CD4-positive, alpha-beta T cell (primary cell): ENCODE measurements around the gene MYO1D. TPM values are rescaled to one million over a fixed set of nuclear protein-coding genes. Genes with fewer than 3 reads are reported as not detected.

Source experiments
- ATAC-seq: fragments of 200-7000 bp; cut with Tn5 transposase; one replicate; pipeline ENCODE4 v1.10.0; 2022; ENCODE audit warnings: mild to moderate bottlenecking; ENCODE audit not compliant: poor library complexity
- CTCF ChIA-PET: fragments of 350-600 bp; sonication (Branson Sonifier 250); formaldehyde crosslinking; loops from one replicate; lab custom pipeline; 2021; ENCODE audit warnings: antibody characterized with exemption, inconsistent platforms; lab: Charles Lee
- POLR2A ChIA-PET: fragments of 350-600 bp; sonication (Branson Sonifier 250); formaldehyde crosslinking; loops from one replicate; lab custom pipeline; 2021; ENCODE audit warnings: antibody characterized with exemption, inconsistent platforms; lab: Charles Lee
- DNase-seq, 14 experiments: peaks; one replicate each; pipeline ENCODE4 v3.0.0-alpha.2; 2013 to 2020; ENCODE audit warnings: mixed read lengths in 2 of 14
- H3K27ac ChIP-seq, 2 donors: one replicate each; pipeline versions ENCODE4 v1.5.1 to v1.7.0; 2013; ENCODE audit warnings: low read length in 2 of 2, low read depth in 1 of 2, mild to moderate bottlenecking in 1 of 2
- H3K27me3 ChIP-seq, 2 experiments: 1 replicate in 1 of 2; 2 replicates in 1 of 2; pipeline versions ENCODE4 v1.6.1 to v1.7.0; 2013; ENCODE audit warnings: low read length in 2 of 2, control low read depth in 1 of 2, mild to moderate bottlenecking in 1 of 2, moderate library complexity in 1 of 2; ENCODE audit not compliant: insufficient read depth in 2 of 2, control insufficient read depth in 1 of 2
- H3K36me3 ChIP-seq: one replicate; pipeline ENCODE4 v1.6.1; 2013; ENCODE audit warnings: low read length, control low read depth; ENCODE audit not compliant: insufficient read depth
- H3K4me1 ChIP-seq: one replicate; pipeline ENCODE4 v1.6.1; 2013; ENCODE audit warnings: low read length, control low read depth; ENCODE audit not compliant: insufficient read depth
- H3K4me3 ChIP-seq: one replicate; pipeline ENCODE4 v1.5.1; 2013; ENCODE audit warnings: mild to moderate bottlenecking, low read length, moderate library complexity
- H3K9me3 ChIP-seq, 2 experiments: 1 replicate in 1 of 2; 2 replicates in 1 of 2; pipeline versions ENCODE4 v1.6.1 to v1.7.0; 2013; ENCODE audit warnings: low read length in 2 of 2, mild to moderate bottlenecking in 2 of 2, control low read depth in 1 of 2, moderate library complexity in 1 of 2; ENCODE audit not compliant: control insufficient read depth in 1 of 2, insufficient read depth in 1 of 2
- H3K27ac Mint-ChIP-seq: one replicate; pipeline ENCODE4 v1.8.0; 2020; ENCODE audit warnings: mixed read lengths
- H3K27me3 Mint-ChIP-seq: one replicate; pipeline ENCODE4 v1.8.0; 2021; ENCODE audit warnings: mixed read lengths
- H3K36me3 Mint-ChIP-seq: one replicate; pipeline ENCODE4 v1.8.0; 2021; ENCODE audit warnings: low read depth, mixed read lengths
- H3K4me1 Mint-ChIP-seq: one replicate; pipeline ENCODE4 v1.8.0; 2021; ENCODE audit warnings: low read depth, mixed read lengths
- H3K4me3 Mint-ChIP-seq: one replicate; pipeline ENCODE4 v1.8.0; 2020; ENCODE audit warnings: mild to moderate bottlenecking, mixed read lengths
- H3K9me3 Mint-ChIP-seq: one replicate; pipeline ENCODE4 v1.8.0; 2020; ENCODE audit warnings: mixed read lengths
- intact Hi-C, 2 experiments: fragments of 100-400 bp; cut with DNase I in 1 of 2; cut with micrococcal nuclease in 1 of 2; formaldehyde crosslinking; loops; one replicate each; pipeline versions ENCODE4 v1.15.1 to v1.9.0; 2023 to 2025; cut with DNase I, micrococcal nuclease
- total RNA-seq, 174 experiments: library from RNA in 2 of 174; stranded (reverse) in 2 of 174; gene quantifications; one replicate each; pipeline ENCODE4 v1.2.3 and lab custom pipeline; 2021 to 2026
- TF ChIP-seq, protein P1 (sequence below): fragments of 200-600 bp; IDR thresholded peaks from one replicate; pipeline ENCODE4 v1.8.0; 2022; ENCODE audit warnings: antibody characterized with exemption, mild to moderate bottlenecking

MYO1D gene
- total RNA-seq, 2 experiments from 2014 or later = 5.8 to 6.4 TPM

DNA sequence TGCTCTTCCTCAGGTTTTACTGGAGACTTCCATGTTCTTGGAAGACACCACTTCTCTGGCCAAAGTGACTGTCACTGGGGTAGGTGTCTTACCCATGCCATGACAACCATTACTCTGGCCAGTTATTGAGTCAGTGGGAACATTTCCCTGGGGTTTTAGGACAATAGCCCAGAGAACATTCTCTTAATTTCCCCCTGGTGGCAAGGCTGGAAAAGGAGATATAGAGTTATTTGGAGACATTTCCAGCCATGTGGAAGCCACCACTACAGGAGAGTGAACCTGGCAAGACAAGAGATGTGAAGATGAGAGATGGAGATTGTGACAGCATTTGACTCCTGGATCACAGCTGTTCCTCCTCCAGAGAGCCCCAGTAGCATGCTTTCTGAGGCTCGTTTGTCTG, 283.9 kb downstream of the MYO1D start:
- intact Hi-C loops = no loop called here
- no peaks in the 10 kb centered on the region for H3K27me3 ChIP-seq
- H3K4me1 ChIP-seq = no peaks in the 10 kb centered on the region
- ChIA-PET POLR2A (no interaction called here), CTCF (interaction anchor here (1.3 kb wide), 1 partner anchor 9 kb away, joined by 3 read pairs; no protein-coding TSS in a partner anchor)
- no peak overlapping the region for H3K4me3 ChIP-seq
- no peaks in the 10 kb centered on the region for H3K27me3 Mint-ChIP-seq
- ATAC-seq = no peak
- no peak for DNase-seq
- TF ChIP-seq, protein P1, sequence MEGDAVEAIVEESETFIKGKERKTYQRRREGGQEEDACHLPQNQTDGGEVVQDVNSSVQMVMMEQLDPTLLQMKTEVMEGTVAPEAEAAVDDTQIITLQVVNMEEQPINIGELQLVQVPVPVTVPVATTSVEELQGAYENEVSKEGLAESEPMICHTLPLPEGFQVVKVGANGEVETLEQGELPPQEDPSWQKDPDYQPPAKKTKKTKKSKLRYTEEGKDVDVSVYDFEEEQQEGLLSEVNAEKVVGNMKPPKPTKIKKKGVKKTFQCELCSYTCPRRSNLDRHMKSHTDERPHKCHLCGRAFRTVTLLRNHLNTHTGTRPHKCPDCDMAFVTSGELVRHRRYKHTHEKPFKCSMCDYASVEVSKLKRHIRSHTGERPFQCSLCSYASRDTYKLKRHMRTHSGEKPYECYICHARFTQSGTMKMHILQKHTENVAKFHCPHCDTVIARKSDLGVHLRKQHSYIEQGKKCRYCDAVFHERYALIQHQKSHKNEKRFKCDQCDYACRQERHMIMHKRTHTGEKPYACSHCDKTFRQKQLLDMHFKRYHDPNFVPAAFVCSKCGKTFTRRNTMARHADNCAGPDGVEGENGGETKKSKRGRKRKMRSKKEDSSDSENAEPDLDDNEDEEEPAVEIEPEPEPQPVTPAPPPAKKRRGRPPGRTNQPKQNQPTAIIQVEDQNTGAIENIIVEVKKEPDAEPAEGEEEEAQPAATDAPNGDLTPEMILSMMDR = no peak
- H3K36me3 Mint-ChIP-seq = no peaks in the 10 kb centered on the region
- H3K4me3 Mint-ChIP-seq = no peak overlapping the region
- no peak overlapping the region for H3K27ac ChIP-seq
- no peaks in the 10 kb centered on the region for H3K9me3 Mint-ChIP-seq
- no peak overlapping the region for H3K27ac Mint-ChIP-seq
- H3K36me3 ChIP-seq = no peaks in the 10 kb centered on the region
- no peaks in the 10 kb centered on the region for H3K9me3 ChIP-seq
- H3K4me1 Mint-ChIP-seq = no peaks in the 10 kb centered on the region

DNA sequence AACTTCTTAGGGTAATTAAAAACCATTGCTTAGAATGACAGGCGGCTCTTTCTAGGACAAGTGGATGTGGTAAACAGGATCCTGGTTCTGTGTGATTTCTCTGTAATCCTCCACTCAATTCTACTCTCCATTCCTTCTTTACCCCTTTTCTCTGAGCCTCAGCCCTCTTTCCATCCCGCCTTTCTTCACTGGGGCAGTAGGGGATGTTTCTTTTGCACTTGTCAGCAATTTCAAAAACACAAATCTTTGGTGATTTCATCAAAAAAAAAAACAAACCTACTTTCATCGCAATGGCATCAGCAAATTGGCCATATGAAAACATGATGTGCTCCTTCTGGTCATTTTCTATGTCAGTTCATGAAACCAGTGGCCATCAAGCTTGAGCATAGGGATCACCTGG, 285.5 kb downstream of the MYO1D start:
- Histone ChIP-seq H3K9me3 (no peaks in the 10 kb centered on the region), H3K27ac (no peak overlapping the region), H3K27me3 (no peaks in the 10 kb centered on the region), H3K4me1 (no peaks in the 10 kb centered on the region), H3K36me3 (no peaks in the 10 kb centered on the region), H3K4me3 (no peak overlapping the region)
- ATAC-seq = no peak
- ChIA-PET CTCF (no interaction called here), POLR2A (no interaction called here)
- Mint-ChIP-seq H3K36me3 (no peaks in the 10 kb centered on the region), H3K27me3 (no peaks in the 10 kb centered on the region), H3K4me1 (no peaks in the 10 kb centered on the region), H3K9me3 (no peaks in the 10 kb centered on the region), H3K4me3 (no peak overlapping the region), H3K27ac (no peak overlapping the region)
- intact Hi-C loops = no loop called here
- TF ChIP-seq, protein P1 = no peak
- DNase-seq = no peak

DNA sequence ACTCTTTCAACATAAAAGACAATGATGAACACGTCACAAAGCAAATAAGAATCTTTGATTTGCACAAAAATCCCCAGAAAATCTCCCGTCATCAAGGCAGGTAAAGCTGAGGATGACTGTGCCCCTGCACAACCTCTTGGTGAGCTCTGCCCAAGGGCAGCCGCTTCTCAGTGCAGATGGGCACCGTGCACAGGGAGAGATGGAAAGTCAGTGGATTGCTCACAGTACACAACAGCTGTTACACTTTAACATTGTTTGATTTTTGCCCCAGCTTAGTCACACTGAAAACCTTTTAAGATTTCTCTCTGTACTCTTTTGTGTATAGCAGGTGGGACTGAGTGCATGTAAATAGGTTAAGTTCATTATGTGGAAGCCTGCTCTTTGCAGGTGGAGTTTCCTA, 285.9 kb downstream of the MYO1D start:
- no peak for ATAC-seq

More for the DNA sequence above, 285.9 kb downstream of the MYO1D start:
- no peaks in the 10 kb centered on the region for H3K36me3 ChIP-seq
- no peaks in the 10 kb centered on the region for H3K4me1 ChIP-seq
- TF ChIP-seq, protein P1 = no peak
- no peaks in the 10 kb centered on the region for H3K4me1 Mint-ChIP-seq
- H3K27me3 Mint-ChIP-seq = no peaks in the 10 kb centered on the region
- no peak overlapping the region for H3K27ac ChIP-seq
- no peaks in the 10 kb centered on the region for H3K9me3 Mint-ChIP-seq
- CTCF ChIA-PET = no interaction called here
- H3K27ac Mint-ChIP-seq = no peak overlapping the region
- no peaks in the 10 kb centered on the region for H3K9me3 ChIP-seq
- intact Hi-C loops = no loop called here
- no peak overlapping the region for H3K4me3 ChIP-seq
- H3K4me3 Mint-ChIP-seq = no peak overlapping the region
- POLR2A ChIA-PET = no interaction called here
- no peaks in the 10 kb centered on the region for H3K27me3 ChIP-seq
- H3K36me3 Mint-ChIP-seq = no peaks in the 10 kb centered on the region
- no peak for DNase-seq
